Panc1 (cell line): ENCODE data around the gene KLK7. TPM values are rescaled to one million over a fixed set of nuclear protein-coding genes. Genes with fewer than 3 reads are reported as not detected.

ENCODE experiments used
- ATAC-seq: fragments of 200-7000 bp; cut with Tn5 transposase; 2 replicates; pipeline ENCODE4 v1.9.1; 2020; ENCODE audit warnings: mild to moderate bottlenecking, moderate library complexity
- BruUV-seq: library from RNA; stranded (reverse); fragments of 400-500 nt; replicated peaks from 2 replicates; lab custom pipeline; 2021; lab: Mats Ljungman, UMichigan
- CTCF ChIA-PET: fragments of 300-600 bp; sonication (Branson Sonifier 250); formaldehyde crosslinking; loops from one replicate; lab custom pipeline; 2022; ENCODE audit warnings: antibody characterized with exemption; lab: Charles Lee
- POLR2A ChIA-PET: fragments of 300-600 bp; sonication (Branson Sonifier 250); formaldehyde crosslinking; loops from one replicate; lab custom pipeline; 2022; ENCODE audit warnings: antibody characterized with exemption; lab: Charles Lee
- DNase-seq: peaks from one replicate; pipeline ENCODE4 v3.0.0-alpha.2; 2010; ENCODE audit warnings: low read depth, low spot score
- H3K27ac ChIP-seq: 2 replicates; pipeline ENCODE4 v1.5.1; 2011; ENCODE audit warnings: mild to moderate bottlenecking, low read length, inconsistent platforms
- H3K27me3 ChIP-seq: fragments of 200-500 bp; sonication (Bioruptor generic); 2 replicates; pipeline ENCODE4 v1.6.0; 2014; ENCODE audit warnings: low read length, inconsistent platforms; ENCODE audit not compliant: control insufficient read depth, insufficient read depth
- H3K36me3 ChIP-seq: fragments of 200-500 bp; sonication (Bioruptor generic); 2 replicates; pipeline ENCODE4 v1.5.1; 2014; ENCODE audit warnings: inconsistent platforms, mild to moderate bottlenecking, low read length, moderate library complexity; ENCODE audit not compliant: control insufficient read depth, insufficient read depth
- H3K4me1 ChIP-seq: 2 replicates; pipeline ENCODE4 v1.5.1; 2011; ENCODE audit warnings: inconsistent platforms, mild to moderate bottlenecking, low read length, moderate library complexity; ENCODE audit not compliant: control insufficient read depth, insufficient read depth
- H3K4me3 ChIP-seq, 2 experiments: 2 replicates each; pipeline ENCODE4 v1.5.1; 2011 to 2012; ENCODE audit warnings: low read depth in 2 of 2, low read length in 2 of 2, mild to moderate bottlenecking in 2 of 2, inconsistent platforms in 1 of 2, moderate library complexity in 1 of 2
- H3K9me3 ChIP-seq: fragments of 200-500 bp; sonication (Bioruptor generic); 2 replicates; pipeline ENCODE4 v1.5.1; 2014; ENCODE audit warnings: low read depth, mild to moderate bottlenecking, inconsistent platforms, low read length, moderate library complexity; ENCODE audit not compliant: control insufficient read depth, insufficient read depth
- CTCF ChIP-seq: fragments of 450-650 bp; IDR thresholded peaks from 2 replicates; pipeline ENCODE4 v1.5.1; 2017; ENCODE audit warnings: mild to moderate bottlenecking
- POLR2AphosphoS5 ChIP-seq: IDR thresholded peaks from 2 replicates; pipeline ENCODE4 v1.6.1; 2012; ENCODE audit warnings: mild to moderate bottlenecking, low read depth, low read length, moderate library complexity
- REST ChIP-seq, 2 experiments: IDR thresholded peaks; 2 replicates each; pipeline ENCODE4 v1.6.1; 2011 to 2012; ENCODE audit warnings: low read depth in 2 of 2, control low read depth in 1 of 2, low read length in 1 of 2, mild to moderate bottlenecking in 1 of 2, moderate library complexity in 1 of 2; ENCODE audit not compliant: insufficient read depth in 1 of 2
- SIN3A ChIP-seq: IDR thresholded peaks from 2 replicates; pipeline ENCODE4 v1.6.1; 2012; ENCODE audit warnings: low read depth, mild to moderate bottlenecking, low read length, moderate library complexity, borderline replicate concordance; ENCODE audit not compliant: insufficient read depth
- TCF7L2 ChIP-seq: IDR thresholded peaks from 2 replicates; pipeline ENCODE4 v1.6.1; 2011; ENCODE audit warnings: mild to moderate bottlenecking, low read depth, low read length, inconsistent platforms
- in situ Hi-C: cut with HindIII; loops from 2 replicates; pipeline ENCODE4 v1.10.0; 2016; ENCODE audit warnings: low sequenced_read_pairs, low pct_unique_long_range_greater_than_20kb
- intact Hi-C: fragments of 100-400 bp; cut with micrococcal nuclease; formaldehyde crosslinking; loops from one replicate; pipeline ENCODE4 v1.10.0; 2022; ENCODE audit not compliant: unreplicated experiment
- total RNA-seq: library from RNA; stranded (reverse); gene quantifications from one replicate; pipeline ENCODE4 v1.2.1, GENCODE V29; 2021; ENCODE audit not compliant: unreplicated experiment

KLK7 gene
- total RNA-seq, 1 experiment from 2014 or later, result not detected

GRCh38 chr19:50982186-50982585, 1.5 kb downstream of the KLK7 start:
- Histone ChIP-seq H3K9me3 (no peaks in the 10 kb centered on the region), H3K27ac (no peak overlapping the region), H3K36me3 (no peaks in the 10 kb centered on the region), H3K4me1 (no peaks in the 10 kb centered on the region), H3K4me3 (no peak overlapping the region), H3K27me3 (peaks cover 4% of the 10 kb centered on the region)
- in situ Hi-C loops (no loop called here), intact Hi-C loops (no loop called here)
- TF ChIP-seq TCF7L2 (no peak), CTCF (no peak), SIN3A (no peak), POLR2AphosphoS5 (no peak), REST (IDR thresholded peaks at IDR 0.05; ENCODE audit: insufficient read depth in 1 of 2, low read depth in 2 of 2, low read length in 1 of 2) (no peak)
- no TSS peak for BruUV-seq
- peak; percentile 62; the same call in 1 of the 2 replicates for ATAC-seq
- CTCF ChIA-PET, result no interaction called here
- POLR2A ChIA-PET, result interaction anchor here (0.6 kb wide), 1 partner anchor 352 kb away, joined by 3 read pairs; no protein-coding TSS in a partner anchor
- DNase-seq, result no peak

- ChIA-PET POLR2A (interaction anchor here (0.6 kb wide), 1 partner anchor 351 kb away, joined by 3 read pairs; no protein-coding TSS in a partner anchor), CTCF (no interaction called here)
- intact Hi-C loops (no loop called here), in situ Hi-C loops (no loop called here)
- Histone ChIP-seq H3K27ac (no peak overlapping the region), H3K27me3 (peaks cover 2% of the 10 kb centered on the region), H3K36me3 (no peaks in the 10 kb centered on the region), H3K4me1 (no peaks in the 10 kb centered on the region), H3K4me3 (no peak overlapping the region), H3K9me3 (no peaks in the 10 kb centered on the region)
- ATAC-seq (peak; percentile 66), DNase-seq (no peak)
- no TSS peak for BruUV-seq
- TF ChIP-seq SIN3A (no peak), TCF7L2 (no peak), POLR2AphosphoS5 (no peak), CTCF (no peak), REST (IDR thresholded peaks at IDR 0.05; ENCODE audit: insufficient read depth in 1 of 2, low read depth in 2 of 2, low read length in 1 of 2) (no peak)
These were observed 2.0 kb downstream of the KLK7 start for GRCh38 chr19:50981587-50982146.
